CD4-positive, alpha-beta T cell treated with Interferon gamma for 1 hour (primary cell): ENCODE data around the gene APOL6.

Experiments used
- DNase-seq: peaks from one replicate; pipeline ENCODE4 v3.0.0-alpha.2; 2020

APOL6 gene

DNA sequence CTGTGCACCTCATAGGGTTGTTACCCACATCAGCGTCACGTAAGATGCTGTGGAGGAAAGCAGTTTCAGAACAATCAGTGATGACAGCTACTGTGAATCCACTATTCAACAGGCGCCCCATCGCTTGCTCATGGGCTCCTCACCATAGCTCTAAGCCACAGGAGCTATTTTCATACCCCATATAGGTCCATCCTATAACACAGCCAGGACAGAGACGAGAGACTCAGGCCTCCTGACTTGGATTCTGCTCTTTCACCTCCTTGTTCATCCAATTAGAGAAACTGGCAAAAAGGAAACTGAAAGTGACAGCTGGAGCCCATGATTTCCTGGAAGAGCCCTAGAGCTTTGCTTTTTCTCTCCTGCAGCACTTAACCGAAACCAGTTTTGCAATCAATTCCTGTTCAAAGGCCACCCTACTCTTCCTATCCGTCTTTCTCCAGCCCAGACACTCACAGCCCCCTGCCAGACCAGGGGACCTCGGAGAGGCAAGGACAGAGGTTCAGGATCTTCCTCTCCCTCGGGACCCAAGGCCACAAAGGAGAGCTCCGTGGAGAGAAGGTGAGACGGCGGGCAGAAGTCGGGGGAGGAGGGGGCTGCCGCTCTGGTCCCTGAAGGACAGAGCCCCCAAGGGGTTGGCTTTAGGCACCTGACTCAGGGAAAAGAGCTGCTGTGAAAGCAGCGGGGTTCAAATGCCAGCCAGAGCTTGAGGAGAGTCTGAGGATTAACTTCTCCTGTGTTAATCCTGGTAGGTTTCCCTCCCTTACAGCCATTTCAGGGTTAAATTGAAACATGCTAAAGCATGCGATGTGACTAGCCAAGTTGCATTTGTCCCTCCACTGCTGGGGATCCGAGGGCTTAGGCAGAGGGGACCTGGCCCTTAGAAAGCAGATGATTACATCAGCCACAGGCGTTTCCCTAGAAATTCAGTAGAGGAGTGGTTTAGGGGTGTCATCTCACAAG lies at the start of gene APOL6:
Gene APOL6, plus strand, starts transcription at position 381 of the 960 bp plus-strand sequence. CDS start 7,980 bp downstream, outside the sequence.
- peak; percentile 77 for DNase-seq

GRCh38 chr22:35599364-35599763 lies 48.9 kb upstream of the APOL6 start:
- DNase-seq: no peak

DNA sequence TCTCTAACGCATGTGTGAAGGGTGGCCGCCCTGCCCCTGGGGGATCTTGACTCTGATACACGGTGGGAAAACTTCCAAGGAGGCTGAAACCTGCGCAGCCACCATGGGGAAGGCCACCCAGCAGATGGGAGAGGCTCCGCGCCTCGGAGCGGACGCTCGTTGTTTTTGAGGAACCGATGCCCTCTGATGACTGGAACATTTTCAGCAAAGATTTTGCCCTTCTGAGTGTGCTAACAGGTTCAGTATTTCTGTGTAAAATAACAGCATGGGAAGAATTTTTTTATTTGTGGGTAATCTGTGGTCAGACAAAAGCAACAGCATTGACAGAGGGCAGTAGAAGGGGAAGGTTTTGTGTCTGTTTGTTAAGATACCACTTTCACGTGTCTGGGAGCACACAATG lies 47.8 kb upstream of the APOL6 start:
- no peak for DNase-seq

DNA sequence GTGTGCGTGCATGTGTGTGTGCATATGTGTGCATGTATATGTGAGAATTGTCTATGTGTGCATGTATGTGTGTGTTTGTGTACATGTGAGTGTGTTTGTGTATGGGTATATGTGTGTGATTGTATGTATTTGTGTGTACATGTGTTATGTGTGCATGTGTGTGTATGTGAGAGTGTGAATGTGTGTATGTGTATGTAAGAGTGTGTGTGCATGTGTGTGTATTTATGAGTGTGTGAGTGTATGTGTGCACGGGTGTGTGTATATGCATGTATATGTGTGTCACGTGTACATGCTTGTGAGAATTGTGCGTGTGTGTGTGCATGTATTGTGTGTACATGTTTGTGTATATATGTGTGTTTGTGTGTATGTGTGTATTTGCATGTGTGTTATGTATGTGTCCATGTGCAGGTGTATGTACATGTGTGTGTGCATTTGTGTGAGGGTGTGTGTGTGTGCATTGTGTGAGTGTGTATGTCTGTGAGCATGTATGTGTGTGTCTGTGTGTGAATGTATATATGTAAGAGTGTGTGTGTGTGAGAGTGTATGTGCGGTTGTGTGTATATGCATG lies 47.1 kb upstream of the APOL6 start:
- no peak for DNase-seq

GRCh38 chr22:35601743-35602615 lies 46.3 kb upstream of the APOL6 start:
- peak; percentile 61 for DNase-seq

DNA sequence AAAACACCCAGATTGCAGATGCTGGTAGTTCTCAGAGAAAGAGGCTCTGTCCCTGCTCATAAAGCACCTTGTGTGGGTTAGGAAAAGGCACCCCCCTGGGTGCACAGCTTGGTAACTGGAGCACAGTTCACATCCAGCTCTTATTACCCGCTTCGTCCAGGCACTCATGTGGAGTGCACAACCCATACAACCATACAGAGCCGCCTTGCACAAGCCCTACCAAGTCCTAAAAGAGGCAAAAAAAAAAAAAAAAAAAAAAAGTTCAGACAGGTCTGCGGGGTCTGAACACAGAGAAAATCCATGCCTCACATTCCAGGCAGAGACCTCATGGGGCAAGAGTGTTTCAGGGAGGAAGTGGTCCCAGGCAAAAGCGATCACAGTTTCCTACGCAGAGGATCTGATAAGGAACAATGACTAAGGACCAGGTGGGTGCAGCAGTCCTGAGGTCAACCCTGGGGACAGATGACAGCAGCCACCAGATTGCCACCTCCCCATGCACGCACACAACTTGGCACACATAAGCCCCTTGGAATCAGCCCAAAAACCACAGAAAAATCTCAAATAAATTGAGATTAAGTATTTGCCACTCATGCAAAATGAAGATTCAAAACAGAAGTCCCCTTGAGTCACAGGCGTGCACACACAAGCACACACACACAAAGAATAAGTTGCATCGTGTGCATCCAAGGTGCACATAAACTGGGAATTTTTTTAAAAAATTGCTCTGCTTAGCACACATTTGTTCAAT lies 43.5 kb upstream of the APOL6 start:
- DNase-seq: no peak

DNA sequence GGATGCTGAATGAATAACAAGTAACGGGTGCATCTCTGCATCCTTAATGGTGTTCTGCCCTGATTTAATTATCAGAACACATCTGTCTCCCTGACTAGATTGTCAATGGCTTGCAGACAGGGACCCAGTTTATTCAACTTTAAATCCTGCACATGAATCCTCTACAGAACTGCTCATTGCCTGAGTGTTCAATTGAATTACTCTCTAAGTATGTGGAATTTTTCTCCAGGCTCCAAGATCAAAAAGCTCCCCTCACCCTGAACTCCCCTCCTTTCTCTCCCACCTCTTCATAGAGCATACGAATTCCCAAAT lies 42.9 kb upstream of the APOL6 start:
- no peak for DNase-seq

DNA sequence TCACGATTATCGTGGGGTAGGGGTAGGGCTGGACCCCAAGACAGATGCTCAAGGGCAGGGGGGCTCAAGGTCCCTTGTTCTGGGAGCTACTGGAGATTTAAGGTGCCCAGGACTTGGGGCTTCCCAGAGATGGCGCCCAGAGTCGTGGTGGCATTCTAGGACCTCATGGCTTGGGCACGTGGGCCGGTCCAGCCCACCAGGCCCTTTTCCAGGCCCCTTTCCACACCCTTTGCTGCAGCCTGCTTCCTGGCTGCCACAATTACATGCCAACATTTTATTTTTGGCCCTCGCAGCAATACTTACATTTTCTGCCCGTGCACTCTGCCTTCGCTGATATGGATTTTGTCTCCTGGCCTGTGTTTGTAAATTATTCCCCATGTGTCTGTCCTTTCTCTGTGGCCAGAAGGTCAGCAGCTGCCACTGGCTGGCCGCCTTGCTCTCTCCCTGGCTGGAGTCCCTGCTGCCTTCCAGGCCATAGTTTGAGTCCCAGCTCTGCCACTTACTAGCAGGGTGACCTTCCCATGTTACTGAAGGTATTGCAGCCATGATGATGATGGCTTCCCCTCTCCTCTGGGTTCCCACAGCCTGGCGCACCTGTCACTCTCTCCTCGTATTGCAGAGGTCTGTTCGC lies 42.3 kb upstream of the APOL6 start:
- DNase-seq: no peak

- no peak for DNase-seq
Measured at GRCh38 chr22:35606916-35607315, 41.3 kb upstream of the APOL6 start.

DNA sequence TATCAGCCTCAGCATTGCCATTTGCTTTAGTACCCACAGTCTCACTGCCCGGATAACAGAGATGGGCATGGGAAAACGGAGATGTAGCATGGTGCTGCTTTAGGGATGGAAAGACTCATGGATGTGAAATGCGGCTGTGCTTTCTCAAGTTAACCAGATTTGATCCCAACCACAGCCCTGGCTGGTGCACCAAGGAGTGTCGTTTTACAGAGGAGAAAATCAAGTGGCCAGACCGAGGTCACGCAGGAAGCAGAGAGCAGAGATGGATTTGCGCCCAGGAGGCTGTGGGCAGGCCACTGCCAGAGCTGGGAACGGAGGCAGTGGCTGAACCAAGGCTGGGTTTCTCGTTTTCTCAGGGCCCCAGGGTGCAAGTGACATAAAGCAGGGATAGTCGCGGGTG lies 40.2 kb upstream of the APOL6 start:
- DNase-seq: no peak

DNA sequence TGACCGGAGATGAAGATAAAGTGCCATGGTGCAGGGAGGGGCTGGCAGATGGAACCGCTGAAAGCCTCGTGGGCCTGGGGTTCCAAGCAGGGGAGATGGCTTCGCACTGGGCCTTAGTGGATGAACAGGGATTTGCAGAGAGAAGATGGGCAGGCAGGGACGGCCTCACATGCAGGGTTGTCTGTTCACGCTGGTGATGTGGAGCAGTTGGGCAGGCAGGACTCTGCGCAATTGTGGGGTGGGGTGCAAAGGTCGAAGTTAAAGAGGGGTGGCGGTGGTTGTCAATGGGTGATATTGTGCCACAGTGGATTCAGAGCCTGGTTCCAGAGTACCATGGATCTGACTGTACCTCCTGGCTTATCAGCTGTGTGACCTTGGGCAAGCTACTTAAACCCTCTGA lies 39.0 kb upstream of the APOL6 start:
- no peak for DNase-seq

- DNase-seq: no peak
Measured at GRCh38 chr22:35609761-35610160, 38.5 kb upstream of the APOL6 start.

DNA sequence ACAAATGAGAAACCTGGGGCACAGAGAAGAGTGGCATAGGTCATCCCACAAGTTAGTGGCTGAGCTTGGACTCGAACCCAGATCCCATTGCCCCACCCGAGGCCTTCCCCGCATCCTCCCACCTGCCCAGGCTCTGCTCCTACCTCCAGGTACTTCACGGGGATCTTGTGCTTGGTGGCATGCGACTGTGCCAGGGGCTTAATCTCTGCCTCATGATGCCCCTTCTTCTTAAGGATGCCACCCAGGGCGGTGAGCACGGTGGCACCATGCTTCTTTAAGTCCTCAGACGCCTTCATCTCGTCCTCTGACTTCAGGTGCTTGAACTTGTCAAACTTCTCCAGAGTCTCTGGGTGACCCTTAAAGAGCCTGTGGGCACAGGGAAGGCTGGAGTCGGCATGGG lies 37.5 kb upstream of the APOL6 start:
- DNase-seq: no peak

- no peak for DNase-seq
Measured at GRCh38 chr22:35611200-35611890, 36.9 kb upstream of the APOL6 start.

DNA sequence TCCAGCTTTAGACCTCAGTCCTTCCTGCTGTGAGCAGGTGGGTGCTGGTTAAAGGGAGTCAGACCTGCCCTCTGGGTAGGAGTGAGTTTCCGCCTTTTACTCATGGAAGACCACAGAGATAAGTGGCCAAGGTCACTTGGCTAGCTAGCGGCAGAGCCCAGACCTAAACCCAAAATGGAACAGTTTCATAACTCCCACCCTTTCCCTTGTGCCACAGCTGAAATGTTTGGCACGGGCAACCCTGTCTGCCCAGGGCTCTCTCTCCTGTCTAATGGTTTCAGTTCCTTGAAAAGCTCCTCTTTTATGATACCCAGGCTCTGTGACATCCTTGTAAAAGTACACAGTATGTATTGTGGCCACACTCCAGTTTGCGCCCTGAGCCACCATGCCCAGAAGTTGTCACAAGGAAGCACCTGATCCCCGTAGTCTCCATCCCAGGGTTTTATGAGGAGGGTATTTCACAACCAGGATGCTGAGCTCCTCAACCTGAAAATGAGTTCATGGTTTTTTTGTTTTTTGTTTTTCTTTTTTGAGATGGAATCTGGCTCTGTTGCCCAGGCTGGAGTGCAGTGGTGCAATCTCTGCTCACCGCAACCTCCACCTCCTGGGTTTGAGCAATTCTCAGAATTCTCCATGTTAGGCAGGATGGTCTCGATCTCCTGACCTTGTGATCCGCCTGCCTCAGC lies 36.2 kb upstream of the APOL6 start:
- no peak for DNase-seq

DNA sequence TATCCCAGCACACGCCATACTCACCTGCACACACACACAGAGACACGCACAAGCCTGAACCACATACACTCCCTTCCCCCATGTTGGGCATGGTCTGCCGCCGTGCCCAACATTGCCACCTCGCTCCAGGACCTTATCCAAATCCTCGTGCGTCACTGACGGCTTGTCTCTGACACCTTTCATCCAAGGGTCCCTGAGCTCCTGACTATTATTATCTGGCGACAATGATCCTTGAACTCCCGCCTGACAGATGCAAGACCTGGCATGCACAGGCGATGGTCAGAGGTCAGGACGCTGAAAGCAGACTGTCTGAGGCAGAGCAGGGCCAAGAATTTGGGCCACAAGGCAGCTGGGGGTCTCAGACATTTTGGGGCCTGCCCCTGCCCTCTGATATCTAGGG lies 35.3 kb upstream of the APOL6 start:
- DNase-seq: no peak

DNA sequence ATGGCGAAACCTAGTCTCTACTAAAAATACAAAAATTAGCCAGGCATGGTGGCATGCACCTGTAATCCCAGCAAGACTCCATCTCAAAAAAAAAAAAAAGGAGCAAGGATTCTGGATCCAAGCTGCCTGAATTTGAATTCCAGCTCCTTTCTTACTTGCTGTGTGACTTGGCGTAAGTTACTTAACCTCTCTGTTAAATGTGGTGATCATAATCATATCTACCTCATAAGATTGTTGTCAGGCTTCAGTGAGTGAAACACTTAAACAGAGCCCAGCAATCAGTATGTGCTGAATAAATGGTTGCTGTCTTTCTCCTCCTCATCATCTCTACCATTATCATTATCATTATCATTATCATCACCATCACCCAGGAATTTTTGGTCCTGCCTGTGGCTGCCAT lies 33.8 kb upstream of the APOL6 start:
- DNase-seq: no peak

GRCh38 chr22:35615156-35615555 lies 33.1 kb upstream of the APOL6 start:
- no peak for DNase-seq

DNA sequence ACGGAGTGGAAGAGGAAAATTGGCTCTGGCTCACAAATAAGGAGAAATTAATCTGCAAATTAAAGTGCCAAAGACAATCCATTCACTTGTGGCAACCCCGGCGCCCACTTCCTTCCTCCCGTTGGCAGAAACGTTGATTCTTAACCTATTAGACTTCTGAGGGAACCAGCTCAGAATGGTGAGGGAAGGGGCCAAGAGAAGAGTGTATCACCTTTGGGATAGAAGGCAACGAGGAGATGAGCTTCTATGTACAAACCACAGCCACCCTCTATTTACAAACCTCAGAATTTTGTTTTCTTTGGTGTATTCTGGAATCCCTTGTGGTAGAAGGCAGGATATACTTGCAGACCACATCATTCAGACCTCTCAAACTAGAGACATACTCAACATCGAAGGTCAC lies 32.2 kb upstream of the APOL6 start:
- DNase-seq: no peak

DNA sequence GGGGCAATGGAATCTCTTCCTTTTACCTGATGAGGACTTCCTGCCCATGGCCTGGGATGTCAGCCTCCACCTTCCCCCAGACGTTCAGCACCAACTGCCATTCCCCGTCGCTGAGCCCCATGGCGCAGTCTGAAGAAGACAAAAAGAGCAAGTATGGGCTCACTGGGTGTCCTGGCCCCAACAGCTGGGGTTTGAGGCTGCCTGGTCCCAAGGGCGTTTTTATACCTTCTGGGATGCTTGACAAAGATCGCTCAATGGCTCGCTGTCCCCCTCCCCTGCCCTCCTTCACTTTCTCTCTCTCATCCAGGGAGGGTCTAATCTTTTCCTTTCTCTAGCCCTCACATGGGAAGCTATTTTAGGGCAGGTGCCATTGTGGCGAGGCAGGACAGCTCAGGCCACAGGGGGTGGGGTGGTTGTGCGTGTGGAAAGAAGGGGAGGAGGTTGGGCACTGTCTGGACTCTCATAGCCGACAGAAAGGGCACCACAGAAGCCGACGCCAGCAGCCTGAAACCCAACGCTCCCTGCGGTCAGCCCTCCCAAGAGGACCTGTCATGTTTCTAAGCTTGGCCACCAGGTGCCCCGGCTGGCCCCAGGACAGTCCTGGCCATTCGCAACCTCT lies 31.0 kb upstream of the APOL6 start, which contains the start of gene MB:
Gene MB, minus strand, starts transcription at position 193 of the 619 bp plus-strand sequence. Its CDS starts 72 bp downstream, at position 121.
- DNase-seq: no peak
